HEK293 (cell line): Measurements from ENCODE around the gene ZNF576.

ENCODE experiments used
- CTCF ChIA-PET: fragments of 350-600 bp; formaldehyde crosslinking; extraction: SDS; loops from one replicate; lab custom pipeline; 2021; ENCODE audit warnings: antibody characterized with exemption; lab: Yijun Ruan, JAX
- POLR2A ChIA-PET: fragments of 300-600 bp; formaldehyde crosslinking; extraction: SDS; loops from one replicate; lab custom pipeline; 2020; ENCODE audit warnings: antibody characterized with exemption, inconsistent platforms; lab: Yijun Ruan, JAX
- H3K27ac ChIP-seq: fragments of 200-500 bp; sonication (Bioruptor generic); 2 replicates; pipeline ENCODE4 v1.5.1; 2014; ENCODE audit warnings: low read depth, low read length, control low read depth, inconsistent platforms; ENCODE audit errors: extremely low read depth
- H3K36me3 ChIP-seq, 2 experiments: fragments of 200-500 bp in 1 of 2; sonication (Bioruptor generic) in 1 of 2; 1 replicate in 1 of 2; 2 replicates in 1 of 2; pipeline ENCODE4 v1.5.1; 2014 to 2017; ENCODE audit warnings: inconsistent platforms in 2 of 2, low read length in 2 of 2; ENCODE audit not compliant: control insufficient read depth in 2 of 2, insufficient read depth in 1 of 2
- H3K4me1 ChIP-seq: fragments of 200-500 bp; sonication (Bioruptor generic); 2 replicates; pipeline ENCODE4 v1.5.1; 2014; ENCODE audit warnings: mild to moderate bottlenecking, low read length, inconsistent platforms; ENCODE audit not compliant: control insufficient read depth, insufficient read depth
- H3K4me3 ChIP-seq: 2 replicates; pipeline ENCODE4 v1.5.1; 2011; ENCODE audit warnings: low read depth, mild to moderate bottlenecking, control low read depth, low read length, moderate library complexity
- H3K9me3 ChIP-seq: fragments of 200-500 bp; sonication (Bioruptor generic); 2 replicates; pipeline ENCODE4 v1.5.1; 2014; ENCODE audit warnings: low read depth, low read length, inconsistent platforms; ENCODE audit not compliant: control insufficient read depth, insufficient read depth
- ATF2 ChIP-seq: fragments of 450-650 bp; formaldehyde crosslinking; IDR thresholded peaks from 2 replicates; pipeline ENCODE4 v1.5.1; 2016; ENCODE audit warnings: missing biosample characterization, missing genetic modification characterization, low read depth
- BCL11B ChIP-seq: fragments of 450-650 bp; formaldehyde crosslinking; IDR thresholded peaks from 2 replicates; pipeline ENCODE4 v1.5.1; 2016; ENCODE audit warnings: low read depth, missing biosample characterization, missing genetic modification characterization
- GLI2 ChIP-seq: fragments of 450-650 bp; formaldehyde crosslinking; IDR thresholded peaks from 2 replicates; pipeline ENCODE4; 2017; ENCODE audit warnings: missing biosample characterization, missing genetic modification characterization, low read depth, borderline replicate concordance
- GLIS1 ChIP-seq: fragments of 450-650 bp; formaldehyde crosslinking; IDR thresholded peaks from 2 replicates; pipeline ENCODE4 v1.5.1; 2016; ENCODE audit warnings: missing biosample characterization, missing genetic modification characterization
- KLF10 ChIP-seq: fragments of 450-650 bp; IDR thresholded peaks from 2 replicates; pipeline ENCODE4 v1.5.1; 2018; ENCODE audit warnings: missing biosample characterization, mild to moderate bottlenecking, missing genetic modification characterization
- KLF16 ChIP-seq: fragments of 450-650 bp; formaldehyde crosslinking; IDR thresholded peaks from 2 replicates; pipeline ENCODE4 v1.5.1; 2017; ENCODE audit warnings: missing biosample characterization, missing genetic modification characterization
- MYNN ChIP-seq: fragments of 450-650 bp; formaldehyde crosslinking; IDR thresholded peaks from 2 replicates; pipeline ENCODE4 v1.5.1; 2016; ENCODE audit warnings: missing biosample characterization, missing genetic modification characterization, borderline replicate concordance
- MZF1 ChIP-seq: fragments of 450-650 bp; formaldehyde crosslinking; IDR thresholded peaks from 2 replicates; pipeline ENCODE4 v1.5.1; 2017; ENCODE audit warnings: missing biosample characterization, missing genetic modification characterization, borderline replicate concordance
- OSR2 ChIP-seq: fragments of 450-650 bp; formaldehyde crosslinking; IDR thresholded peaks from 2 replicates; pipeline ENCODE4 v1.5.1; 2016; ENCODE audit warnings: missing biosample characterization, missing genetic modification characterization
- PRDM2 ChIP-seq: fragments of 450-650 bp; formaldehyde crosslinking; IDR thresholded peaks from 2 replicates; pipeline ENCODE4 v1.5.1; 2016; ENCODE audit warnings: missing biosample characterization, missing genetic modification characterization, borderline replicate concordance
- RBAK ChIP-seq: fragments of 450-650 bp; formaldehyde crosslinking; IDR thresholded peaks from 2 replicates; pipeline ENCODE4 v1.5.1; 2016; ENCODE audit warnings: missing biosample characterization, missing genetic modification characterization
- SCRT2 ChIP-seq: fragments of 450-650 bp; formaldehyde crosslinking; IDR thresholded peaks from 2 replicates; pipeline ENCODE4 v1.5.1; 2016; ENCODE audit warnings: missing biosample characterization, missing genetic modification characterization
- SP3 ChIP-seq: fragments of 450-650 bp; formaldehyde crosslinking; IDR thresholded peaks from 2 replicates; pipeline ENCODE4 v1.5.1; 2016; ENCODE audit warnings: missing biosample characterization, missing genetic modification characterization
- WT1 ChIP-seq: fragments of 450-650 bp; formaldehyde crosslinking; IDR thresholded peaks from 2 replicates; pipeline ENCODE4 v1.5.1; 2016; ENCODE audit warnings: missing biosample characterization, missing genetic modification characterization
- ZBTB1 ChIP-seq: fragments of 450-650 bp; formaldehyde crosslinking; IDR thresholded peaks from 2 replicates; pipeline ENCODE4 v1.5.1; 2016; ENCODE audit warnings: missing biosample characterization, missing genetic modification characterization
- ZBTB20 ChIP-seq: fragments of 450-650 bp; formaldehyde crosslinking; IDR thresholded peaks from 2 replicates; pipeline ENCODE4 v1.5.1; 2016; ENCODE audit warnings: missing biosample characterization, missing genetic modification characterization
- ZNF114 ChIP-seq: fragments of 450-650 bp; formaldehyde crosslinking; IDR thresholded peaks from 2 replicates; pipeline ENCODE4 v1.5.0; 2017; ENCODE audit warnings: missing biosample characterization, missing genetic modification characterization
- ZNF121 ChIP-seq: fragments of 450-650 bp; formaldehyde crosslinking; IDR thresholded peaks from 2 replicates; pipeline ENCODE4 v1.5.1; 2016; ENCODE audit warnings: missing biosample characterization, missing genetic modification characterization
- ZNF132 ChIP-seq: fragments of 450-650 bp; formaldehyde crosslinking; IDR thresholded peaks from 2 replicates; pipeline ENCODE4 v1.5.1; 2017; ENCODE audit warnings: missing biosample characterization, missing genetic modification characterization, borderline replicate concordance
- ZNF133 ChIP-seq: fragments of 450-650 bp; formaldehyde crosslinking; IDR thresholded peaks from 2 replicates; pipeline ENCODE4 v1.5.1; 2016; ENCODE audit warnings: missing biosample characterization, missing genetic modification characterization
- ZNF169 ChIP-seq: fragments of 450-650 bp; formaldehyde crosslinking; IDR thresholded peaks from 2 replicates; pipeline ENCODE4 v1.5.1; 2016; ENCODE audit warnings: missing biosample characterization, missing genetic modification characterization
- ZNF324 ChIP-seq: fragments of 450-650 bp; formaldehyde crosslinking; IDR thresholded peaks from 2 replicates; pipeline ENCODE4 v1.5.1; 2016; ENCODE audit warnings: missing biosample characterization, missing genetic modification characterization
- ZNF350 ChIP-seq: fragments of 450-650 bp; formaldehyde crosslinking; IDR thresholded peaks from 2 replicates; pipeline ENCODE4 v1.5.0; 2017; ENCODE audit warnings: missing biosample characterization, mild to moderate bottlenecking, missing genetic modification characterization
- ZNF354C ChIP-seq: fragments of 450-650 bp; formaldehyde crosslinking; IDR thresholded peaks from 2 replicates; pipeline ENCODE4 v1.5.1; 2016; ENCODE audit warnings: missing biosample characterization, missing genetic modification characterization, low read depth, borderline replicate concordance
- ZNF501 ChIP-seq: fragments of 450-650 bp; formaldehyde crosslinking; IDR thresholded peaks from 2 replicates; pipeline ENCODE4 v1.5.1; 2016; ENCODE audit warnings: missing biosample characterization, missing genetic modification characterization
- ZNF600 ChIP-seq: fragments of 450-650 bp; formaldehyde crosslinking; IDR thresholded peaks from 2 replicates; pipeline ENCODE4 v1.5.1; 2016; ENCODE audit warnings: missing biosample characterization, missing genetic modification characterization
- ZNF623 ChIP-seq: fragments of 450-650 bp; formaldehyde crosslinking; IDR thresholded peaks from 2 replicates; pipeline ENCODE4 v1.5.1; 2016; ENCODE audit warnings: missing biosample characterization, missing genetic modification characterization
- ZNF629 ChIP-seq: fragments of 450-650 bp; formaldehyde crosslinking; IDR thresholded peaks from 2 replicates; pipeline ENCODE4 v1.5.1; 2017; ENCODE audit warnings: missing biosample characterization, missing genetic modification characterization
- ZNF664 ChIP-seq: fragments of 450-650 bp; formaldehyde crosslinking; IDR thresholded peaks from 2 replicates; pipeline ENCODE4 v1.5.1; 2016; ENCODE audit warnings: missing biosample characterization, missing genetic modification characterization
- ZNF701 ChIP-seq: fragments of 450-650 bp; formaldehyde crosslinking; IDR thresholded peaks from 2 replicates; pipeline ENCODE4 v1.5.1; 2016; ENCODE audit warnings: missing biosample characterization, missing genetic modification characterization
- ZNF76 ChIP-seq: fragments of 450-650 bp; formaldehyde crosslinking; IDR thresholded peaks from 2 replicates; pipeline ENCODE4; 2016; ENCODE audit warnings: low read depth, missing biosample characterization, missing genetic modification characterization, borderline replicate concordance
- ZXDB ChIP-seq: fragments of 450-650 bp; formaldehyde crosslinking; IDR thresholded peaks from 2 replicates; pipeline ENCODE4 v1.5.1; 2016; ENCODE audit warnings: missing biosample characterization, missing genetic modification characterization
- TF ChIP-seq, protein P1 (sequence below): sonication (generic); formaldehyde crosslinking; IDR thresholded peaks from 2 replicates; pipeline ENCODE4 v1.8.1; 2022; ENCODE audit warnings: mild to moderate bottlenecking, moderate library complexity, missing genetic modification reagents

ZNF576 gene

GRCh38 chr19:43595605-43595998, 793 bp upstream of the ZNF576 start:
- POLR2A ChIA-PET: interaction anchor here (0.7 to 4.1 kb wide), 37 partner anchors 9 to 617 kb away, joined by 3 to 49 read pairs (median 4); partner anchors contain the start of genes PHLDB3, PINLYP, SMG9 and XRCC1
- H3K4me3 ChIP-seq: peak overlapping the region; percentile 45
- H3K4me1 ChIP-seq: peaks cover 24% of the 10 kb centered on the region
- H3K36me3 ChIP-seq: peaks cover 52 to 70% of the 10 kb centered on the region in 2 experiments
- no peaks in the 10 kb centered on the region for H3K9me3 ChIP-seq
- peak overlapping the region; percentile 95 for H3K27ac ChIP-seq
- CTCF ChIA-PET: interaction anchor here (0.7 to 6.1 kb wide), 26 partner anchors 9 to 214 kb away, joined by 3 to 91 read pairs (median 6); partner anchors contain the start of gene XRCC1
- TF ChIP-seq RBAK (tag by site-specific recombination) (peak; percentile 26; the same call in 1 of the 2 replicates), ZNF664 (tag by site-specific recombination) (no peak; the same call in 1 of the 2 replicates), PRDM2 (tag by site-specific recombination) (no peak), ZNF629 (tag by site-specific recombination) (no peak), ZNF350 (tag by site-specific recombination) (no peak), ZNF121 (tag by site-specific recombination) (peak; percentile 67), KLF16 (tag by site-specific recombination) (peak; percentile 71), MYNN (tag by site-specific recombination) (no peak), ZNF132 (no peak), ZNF114 (tag by site-specific recombination) (no peak), KLF10 (tag by site-specific recombination) (no peak), WT1 (tag by site-specific recombination) (0 out of 2 replicates have a peak, but pooled peaks have one; percentile 13), ZNF354C (tag by site-specific recombination) (no peak), ZBTB20 (tag by site-specific recombination) (no peak), ZNF600 (peak; percentile 76), SP3 (tag by site-specific recombination) (no peak), ATF2 (tag by site-specific recombination) (no peak), OSR2 (no peak), ZNF501 (tag by site-specific recombination) (0 out of 2 replicates have a peak, but pooled peaks have one; percentile 33), GLI2 (tag by site-specific recombination) (no peak), ZNF623 (tag by site-specific recombination) (no peak), ZNF169 (tag by site-specific recombination) (no peak), ZNF324 (tag by site-specific recombination) (peak; percentile 59), GLIS1 (tag by site-specific recombination) (no peak), ZBTB1 (no peak), ZXDB (tag by site-specific recombination) (no peak; the same call in 1 of the 2 replicates), BCL11B (tag by site-specific recombination) (no peak), SCRT2 (tag by site-specific recombination) (peak; percentile 59; the same call in 1 of the 2 replicates), ZNF701 (no peak), ZNF133 (tag by site-specific recombination) (no peak), ZNF76 (tag by site-specific recombination) (no peak), MZF1 (tag by site-specific recombination) (0 out of 2 replicates have a peak, but pooled peaks have one; percentile 11)
- TF ChIP-seq, protein P1, sequence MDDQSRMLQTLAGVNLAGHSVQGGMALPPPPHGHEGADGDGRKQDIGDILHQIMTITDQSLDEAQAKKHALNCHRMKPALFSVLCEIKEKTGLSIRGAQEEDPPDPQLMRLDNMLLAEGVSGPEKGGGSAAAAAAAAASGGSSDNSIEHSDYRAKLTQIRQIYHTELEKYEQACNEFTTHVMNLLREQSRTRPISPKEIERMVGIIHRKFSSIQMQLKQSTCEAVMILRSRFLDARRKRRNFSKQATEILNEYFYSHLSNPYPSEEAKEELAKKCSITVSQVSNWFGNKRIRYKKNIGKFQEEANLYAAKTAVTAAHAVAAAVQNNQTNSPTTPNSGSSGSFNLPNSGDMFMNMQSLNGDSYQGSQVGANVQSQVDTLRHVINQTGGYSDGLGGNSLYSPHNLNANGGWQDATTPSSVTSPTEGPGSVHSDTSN: no peak
